NOMO-1 treated with DMSO at 0.1 percent for 48 hours (cell line): ENCODE measurements around the gene MBD3.
"Not testable (repeated sequence)": the region's sequence is repeated elsewhere in the genome, so short reads cannot be mapped to it uniquely, and the experiment has no call there.

Experiments
- DNase-seq: peaks from one replicate; lab custom pipeline; 2025; ENCODE audit not compliant: unreplicated experiment; lab: John Stamatoyannopoulos, UW

Gene MBD3, protein sequence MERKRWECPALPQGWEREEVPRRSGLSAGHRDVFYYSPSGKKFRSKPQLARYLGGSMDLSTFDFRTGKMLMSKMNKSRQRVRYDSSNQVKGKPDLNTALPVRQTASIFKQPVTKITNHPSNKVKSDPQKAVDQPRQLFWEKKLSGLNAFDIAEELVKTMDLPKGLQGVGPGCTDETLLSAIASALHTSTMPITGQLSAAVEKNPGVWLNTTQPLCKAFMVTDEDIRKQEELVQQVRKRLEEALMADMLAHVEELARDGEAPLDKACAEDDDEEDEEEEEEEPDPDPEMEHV

GRCh38 chr19:1592755-1593500, at the start of gene MBD3:
Gene MBD3 (minus strand): TSS chr19:1592865. CDS start chr19:1592631, 234 bp downstream.
- peak; percentile 84 for DNase-seq

GRCh38 chr19:1640893-1641448, 48.3 kb upstream of the MBD3 start:
- DNase-seq = not testable (repeated sequence)

GRCh38 chr19:1636325-1637236, 43.9 kb upstream of the MBD3 start:
- DNase-seq = no peak

DNA sequence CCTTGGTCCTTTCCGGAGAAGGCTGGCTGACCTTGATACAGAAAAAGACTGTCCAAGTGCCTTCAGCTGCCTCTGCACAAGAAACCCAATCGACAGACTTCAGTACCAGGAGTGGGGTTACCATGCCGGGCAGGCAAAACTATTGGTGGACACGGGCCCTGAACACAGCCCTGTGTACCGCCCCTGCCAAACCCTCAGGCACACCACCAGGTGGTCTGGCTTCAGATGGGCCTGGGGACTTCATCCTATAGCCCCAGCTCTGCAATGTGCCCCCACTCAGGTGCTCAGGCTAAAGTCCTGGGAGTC, 42.2 kb upstream of the MBD3 start:
- no peak for DNase-seq

DNA sequence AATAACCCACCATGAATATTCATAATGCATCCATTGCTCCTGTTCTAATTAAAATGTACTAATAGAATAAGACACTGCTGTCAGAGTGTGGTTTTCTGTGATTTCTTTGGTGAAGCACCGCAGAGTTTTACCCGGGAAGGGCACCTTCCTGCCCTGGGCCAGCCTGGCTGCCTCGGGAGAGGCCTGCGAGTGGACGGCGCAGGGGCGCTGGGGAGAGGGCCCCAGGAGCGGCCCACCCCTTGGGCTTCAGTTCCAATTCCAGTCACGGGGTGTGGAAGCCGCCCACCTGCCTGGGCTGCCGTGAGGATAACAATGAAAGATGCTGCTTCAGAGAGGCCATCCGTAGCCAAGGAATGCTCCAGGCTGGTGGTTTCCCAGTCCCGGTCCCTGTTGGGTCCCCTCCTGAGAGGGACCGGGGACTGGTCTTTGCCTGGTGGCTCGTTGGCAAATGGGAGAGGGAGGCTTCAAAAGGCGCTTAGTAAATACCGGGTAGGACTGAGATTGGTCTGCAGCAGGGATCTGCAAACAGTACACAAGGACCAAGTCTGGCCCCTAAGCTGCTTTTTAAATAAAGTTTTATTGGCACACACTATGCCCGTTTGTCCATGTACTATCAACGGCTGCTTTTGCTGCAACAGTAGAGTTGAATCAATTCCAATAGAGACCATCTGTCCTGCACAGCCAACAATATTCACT, 41.7 kb upstream of the MBD3 start:
- DNase-seq = no peak

DNA sequence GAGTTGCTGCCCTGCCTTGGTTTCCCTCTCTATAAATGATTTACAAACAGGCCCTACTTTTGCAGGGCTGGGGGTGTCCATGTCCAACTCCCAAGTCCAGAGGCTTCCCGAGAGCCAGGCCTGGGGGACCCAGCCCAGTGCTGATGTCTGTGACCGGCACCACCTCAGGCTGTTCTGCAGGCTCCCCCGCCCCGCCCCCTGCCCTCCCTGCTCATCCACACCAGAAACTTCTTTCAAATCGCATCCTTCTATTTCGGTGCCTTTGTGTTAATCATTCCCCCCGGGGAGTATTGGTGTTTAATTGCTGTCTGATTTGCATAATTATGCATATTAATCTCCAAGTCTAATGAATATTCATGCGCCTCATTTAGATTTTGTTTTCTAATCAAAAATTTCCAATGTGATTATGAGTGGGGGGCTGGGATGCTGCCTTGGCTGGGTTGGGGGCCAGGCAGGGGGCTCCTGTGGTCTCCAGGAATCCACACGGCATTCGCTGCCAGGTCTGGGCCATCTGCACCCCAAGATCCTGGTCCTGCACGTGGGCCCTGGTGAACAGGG, 40.7 kb upstream of the MBD3 start:
- no peak for DNase-seq

DNA sequence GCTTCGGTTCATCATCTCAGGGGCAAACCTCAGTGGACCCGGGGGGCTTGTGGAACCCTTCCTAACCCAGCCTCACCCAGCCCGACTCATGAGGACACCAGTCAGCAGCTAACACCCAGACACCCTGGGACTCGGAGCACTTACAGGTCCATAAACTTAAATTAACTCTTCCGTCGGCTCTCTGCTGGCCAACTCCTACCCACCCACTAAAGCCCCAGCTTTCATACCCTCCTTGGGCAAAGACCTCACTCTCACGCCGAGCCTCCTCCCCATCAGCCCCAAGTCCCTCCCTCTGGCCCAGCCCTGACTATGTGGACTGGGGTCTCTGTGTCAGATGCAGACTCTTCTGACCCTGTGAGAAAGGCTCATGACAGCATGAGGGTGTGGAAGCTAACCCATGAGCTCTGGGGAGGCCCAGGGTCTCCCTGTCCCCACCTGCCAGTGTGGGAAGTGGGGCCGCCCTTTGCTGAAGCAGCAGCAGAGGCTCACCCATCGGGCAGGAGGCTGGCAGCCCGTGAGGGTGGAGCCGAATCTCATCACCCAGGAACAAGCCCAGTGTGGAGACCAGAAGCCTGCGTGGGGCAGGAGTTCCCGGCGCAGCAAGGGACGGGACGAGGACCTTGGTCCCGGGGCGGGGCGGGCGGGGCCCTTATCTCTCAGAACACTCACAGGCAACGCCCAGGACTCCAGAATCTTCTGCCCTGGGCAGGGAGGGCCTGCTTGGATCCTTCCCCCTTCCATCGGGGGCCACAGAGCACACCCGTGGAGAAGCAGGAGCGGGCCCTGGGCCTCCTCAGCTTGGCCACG, 40.0 kb upstream of the MBD3 start:
- no peak for DNase-seq

DNA sequence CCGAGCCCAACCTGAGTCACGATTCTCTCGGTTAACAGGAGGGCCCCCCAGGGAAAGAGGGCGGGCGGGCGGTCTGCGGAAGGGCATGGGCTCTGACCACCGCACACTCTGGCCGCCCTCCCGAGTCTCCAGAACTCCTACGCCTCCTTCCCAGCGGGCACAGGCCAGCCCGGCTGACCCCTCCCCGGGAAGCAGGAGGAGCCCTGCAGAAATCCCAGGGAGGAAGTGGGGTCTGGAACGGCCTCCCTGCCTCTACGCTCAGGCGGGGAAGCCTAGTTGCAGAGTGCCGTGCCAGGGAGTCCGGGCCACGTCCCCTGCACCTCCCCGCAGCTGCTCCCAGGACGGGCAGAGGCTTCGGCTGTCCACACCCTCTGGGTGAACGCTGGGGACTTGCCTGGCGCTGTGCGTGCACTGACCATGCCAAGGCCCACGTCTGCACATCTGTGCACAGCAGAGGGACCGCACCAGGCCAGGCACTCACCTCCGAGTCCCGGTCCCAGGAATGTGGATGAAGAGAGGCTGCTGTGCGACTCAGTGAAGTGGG, 39.0 kb upstream of the MBD3 start:
- DNase-seq = no peak

DNA sequence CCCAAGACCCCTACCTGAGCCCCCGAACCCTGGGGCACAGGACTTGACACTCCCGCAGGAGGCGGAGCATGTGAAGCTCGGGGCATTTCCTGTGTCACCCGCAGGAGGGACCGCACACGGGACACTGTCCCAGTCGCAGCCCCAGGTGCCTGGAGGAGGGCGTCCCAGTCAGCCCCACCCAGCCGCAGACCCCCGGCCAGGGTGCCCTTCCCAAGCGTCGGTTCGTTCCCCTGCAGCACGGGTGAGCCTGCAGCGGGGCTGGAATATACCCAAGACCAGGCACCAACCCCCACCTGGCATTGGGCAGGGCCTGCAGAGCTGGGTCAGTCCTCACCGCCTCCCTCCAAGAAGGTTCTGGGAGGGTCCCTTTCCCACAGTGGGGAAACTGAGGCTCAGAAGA, 38.1 kb upstream of the MBD3 start:
- no peak for DNase-seq

DNA sequence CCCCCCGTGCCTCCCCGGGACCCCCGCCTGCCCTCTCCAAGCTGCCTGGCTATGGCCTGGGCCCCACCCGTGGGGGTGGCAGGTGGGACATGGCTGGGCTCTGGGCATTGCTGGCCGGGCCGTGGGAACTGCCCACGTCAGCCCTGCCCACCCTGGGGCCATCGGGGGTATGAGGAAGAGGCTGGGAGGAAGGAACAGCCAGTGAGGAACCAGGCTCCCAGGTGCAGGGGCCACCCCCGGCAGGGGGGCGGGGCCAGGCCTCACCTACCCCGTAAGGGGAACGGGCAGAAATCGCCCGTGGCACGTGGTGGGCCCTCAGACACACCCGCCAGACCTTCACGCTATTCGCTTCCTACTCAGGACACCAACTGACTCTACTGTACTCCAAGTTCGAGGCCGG, 37.3 kb upstream of the MBD3 start:
- DNase-seq = no peak

GRCh38 chr19:1629256-1629808, 36.7 kb upstream of the MBD3 start:
- no peak for DNase-seq

- no peak for DNase-seq
Observed at GRCh38 chr19:1627194-1627593, 34.5 kb upstream of the MBD3 start.

DNA sequence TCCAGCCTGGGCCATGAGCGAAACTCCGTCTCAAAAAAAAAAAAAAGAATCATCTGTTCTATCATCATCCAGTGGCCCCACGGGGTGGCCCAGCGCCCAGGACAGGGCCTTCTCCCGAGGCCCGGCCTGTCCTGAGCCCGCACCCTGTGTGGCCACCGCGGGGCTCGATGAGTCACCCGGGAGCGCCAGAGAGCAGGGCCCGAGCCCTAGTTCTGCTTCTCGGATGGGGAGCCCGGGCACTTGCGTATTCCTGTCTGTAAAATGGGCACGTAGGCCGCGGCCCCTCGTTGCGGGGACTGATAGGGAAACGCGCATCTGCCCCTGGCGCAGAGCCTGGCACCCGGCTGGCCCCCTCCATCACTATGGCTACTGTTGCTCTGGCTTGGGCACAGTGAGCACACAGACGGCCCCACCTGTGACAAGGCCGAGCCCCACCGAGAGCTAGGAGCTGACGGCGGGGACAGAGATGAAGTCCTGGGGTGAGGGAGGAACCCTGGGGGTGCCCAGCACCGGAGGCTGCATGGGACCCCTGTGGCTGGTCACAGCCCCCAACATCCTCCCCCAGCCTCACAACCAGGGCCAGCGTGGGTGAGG, 33.8 kb upstream of the MBD3 start:
- no peak for DNase-seq

- no peak for DNase-seq
Observed at GRCh38 chr19:1624458-1624857, 31.8 kb upstream of the MBD3 start.

DNA sequence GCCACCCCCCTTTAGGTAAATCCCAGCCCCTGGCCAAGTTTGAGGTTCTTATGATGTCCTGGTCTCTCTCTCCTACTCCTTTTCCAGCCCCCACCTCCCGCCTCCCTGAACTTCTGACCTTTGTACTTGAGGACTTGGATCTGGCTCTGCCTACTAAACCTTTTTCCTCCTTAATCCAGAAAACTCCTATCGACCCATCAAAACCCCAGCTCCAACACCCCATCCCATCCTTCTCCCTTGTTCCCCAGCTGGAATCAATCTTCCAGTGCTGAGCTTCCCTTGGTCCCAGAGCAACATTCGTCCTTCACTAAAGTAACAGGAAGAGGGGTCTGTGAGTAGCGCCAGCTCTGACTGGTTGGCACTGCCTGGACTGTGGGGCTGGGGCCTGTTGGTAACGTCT, 29.9 kb upstream of the MBD3 start:
- no peak for DNase-seq

GRCh38 chr19:1622007-1622406, 29.3 kb upstream of the MBD3 start:
- no peak for DNase-seq

GRCh38 chr19:1621574-1621973, 28.9 kb upstream of the MBD3 start:
- no peak for DNase-seq

DNA sequence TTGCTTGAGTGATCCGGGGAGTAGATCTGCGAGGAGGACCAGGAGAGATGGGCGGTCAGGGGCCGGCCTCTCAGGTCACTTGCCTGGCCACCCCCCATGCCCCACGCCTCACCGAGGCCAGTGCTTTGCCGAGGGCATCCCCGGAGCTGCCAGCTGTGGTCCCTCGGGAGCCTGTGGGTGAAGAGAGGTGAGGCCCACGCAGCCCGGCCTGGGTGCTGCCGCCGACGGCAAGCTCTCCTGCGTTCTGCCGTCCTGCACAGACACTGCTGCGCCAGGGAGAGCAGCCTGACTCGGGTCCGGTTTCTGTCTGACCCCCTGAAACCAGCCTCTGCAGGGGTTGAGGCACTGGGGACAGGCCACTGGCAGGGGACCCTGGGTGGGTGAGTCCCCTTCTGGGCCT, 28.4 kb upstream of the MBD3 start:
- DNase-seq = no peak

DNA sequence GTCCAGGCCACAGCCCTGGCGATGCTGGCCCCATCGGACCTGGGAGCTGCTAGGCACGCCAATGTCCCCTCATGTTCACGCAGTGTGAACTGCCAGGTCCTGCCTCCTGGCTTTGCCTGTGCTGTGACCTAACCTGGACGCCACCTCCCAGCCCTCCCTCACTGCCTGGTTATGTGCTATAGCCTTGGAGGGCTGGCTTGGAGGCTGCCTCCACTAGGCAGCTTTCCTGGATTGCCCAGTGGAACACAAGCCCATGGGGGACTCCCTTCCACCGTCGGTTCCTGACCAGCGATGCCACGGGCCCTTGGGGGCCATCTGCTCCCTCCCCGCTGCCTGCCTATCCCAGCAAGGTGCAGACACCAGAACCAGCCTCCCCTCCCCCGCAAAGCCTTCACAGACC, 27.8 kb upstream of the MBD3 start:
- DNase-seq = no peak
